HG03095 (cell line): ENCODE data around the gene KRTAP10-7.
"Not testable (repeated sequence)": the region's sequence is repeated elsewhere in the genome, so short reads cannot be mapped to it uniquely, and the experiment has no call there.

ENCODE experiments used
- ATAC-seq: cut with Tn5 transposase; IDR thresholded peaks from one replicate; pipeline ENCODE4 v1.9.1; 2021; ENCODE audit warnings: moderate library complexity; ENCODE audit not compliant: unreplicated experiment

The KRTAP10-7 gene

GRCh38 chr21:44571296-44571695, 29.1 kb upstream of the KRTAP10-7 start:
- ATAC-seq = no peak

- no peak for ATAC-seq
Measured at GRCh38 chr21:44571844-44572782, 28.3 kb upstream of the KRTAP10-7 start.

GRCh38 chr21:44572959-44573583, 27.3 kb upstream of the KRTAP10-7 start:
- ATAC-seq = no peak

GRCh38 chr21:44573630-44574456, 26.6 kb upstream of the KRTAP10-7 start, which contains the start of gene KRTAP10-4:
TSS of gene KRTAP10-4 (plus strand) at chr21:44573729. CDS start at chr21:44573759, 30 bp downstream.
- ATAC-seq = not testable (repeated sequence)

- no peak for ATAC-seq
Measured at GRCh38 chr21:44574457-44575306, 25.7 kb upstream of the KRTAP10-7 start.

GRCh38 chr21:44575307-44576024, 24.9 kb upstream of the KRTAP10-7 start:
- no peak for ATAC-seq

- ATAC-seq = no peak
Measured at GRCh38 chr21:44576025-44576420, 24.4 kb upstream of the KRTAP10-7 start.

- no peak for ATAC-seq
Measured at GRCh38 chr21:44578371-44579055, 21.9 kb upstream of the KRTAP10-7 start.

GRCh38 chr21:44579056-44579832, 21.2 kb upstream of the KRTAP10-7 start:
- no peak for ATAC-seq

- no peak for ATAC-seq
Measured at GRCh38 chr21:44579833-44580144, 20.6 kb upstream of the KRTAP10-7 start.

- not testable (repeated sequence) for ATAC-seq
Measured at GRCh38 chr21:44580231-44580821, 20.1 kb upstream of the KRTAP10-7 start, which contains the start of gene KRTAP10-5. TSS of gene KRTAP10-5 (minus strand) at chr21:44580604. CDS start at chr21:44580578, 26 bp downstream.

- no peak for ATAC-seq
Measured at GRCh38 chr21:44581158-44581557, 19.2 kb upstream of the KRTAP10-7 start.

GRCh38 chr21:44582055-44582454, 18.3 kb upstream of the KRTAP10-7 start:
- no peak for ATAC-seq

GRCh38 chr21:44583089-44583799, 17.2 kb upstream of the KRTAP10-7 start:
- no peak for ATAC-seq

GRCh38 chr21:44583800-44584147, 16.6 kb upstream of the KRTAP10-7 start:
- no peak for ATAC-seq

- ATAC-seq = no peak
Measured at GRCh38 chr21:44585892-44586291, 14.5 kb upstream of the KRTAP10-7 start.

- no peak for ATAC-seq
Measured at GRCh38 chr21:44589094-44589493, 11.3 kb upstream of the KRTAP10-7 start.
